NCI-H1694 (cell line): ENCODE data around the gene POLR3E.
"Not testable (repeated sequence)": the region's sequence is repeated elsewhere in the genome, so short reads cannot be mapped to it uniquely, and the experiment has no call there.

Source experiments
- DNase-seq: peaks from one replicate; lab custom pipeline; 2025; lab: John Stamatoyannopoulos, UW

The POLR3E gene

GRCh38 chr16:22335668-22336246, 38.5 kb downstream of the POLR3E start:
- DNase-seq, result no peak

GRCh38 chr16:22336581-22336980, 39.4 kb downstream of the POLR3E start:
- DNase-seq, result no peak

- no peak for DNase-seq
Measured at GRCh38 chr16:22337045-22337444, 39.8 kb downstream of the POLR3E start.

GRCh38 chr16:22337849-22338635, 40.8 kb downstream of the POLR3E start:
- no peak for DNase-seq

- DNase-seq, result no peak
Measured at GRCh38 chr16:22340945-22341344, 43.7 kb downstream of the POLR3E start.

- no peak for DNase-seq
Measured at GRCh38 chr16:22342082-22342481, 44.9 kb downstream of the POLR3E start.

- no peak for DNase-seq
Measured at GRCh38 chr16:22346483-22346882, 49.3 kb downstream of the POLR3E start.

GRCh38 chr16:22347100-22347820, 50.1 kb downstream of the POLR3E start:
- no peak for DNase-seq

GRCh38 chr16:22348291-22348690, 51.1 kb downstream of the POLR3E start:
- DNase-seq, result no peak

GRCh38 chr16:22351017-22351416, 53.8 kb downstream of the POLR3E start:
- DNase-seq, result not testable (repeated sequence)

- DNase-seq, result no peak
Measured at GRCh38 chr16:22352140-22352539, 54.9 kb downstream of the POLR3E start.

- DNase-seq, result no peak
Measured at GRCh38 chr16:22352723-22353122, 55.5 kb downstream of the POLR3E start.

GRCh38 chr16:22353191-22353919, 56.1 kb downstream of the POLR3E start:
- DNase-seq, result no peak

GRCh38 chr16:22353933-22354541, 56.8 kb downstream of the POLR3E start:
- DNase-seq, result no peak

- no peak for DNase-seq
Measured at GRCh38 chr16:22355487-22355908, 58.3 kb downstream of the POLR3E start.

- DNase-seq, result no peak
Measured at GRCh38 chr16:22356930-22357634, 59.9 kb downstream of the POLR3E start.

- no peak for DNase-seq
Measured at GRCh38 chr16:22357635-22357971, 60.4 kb downstream of the POLR3E start.

- DNase-seq, result no peak
Measured at GRCh38 chr16:22358000-22358399, 60.8 kb downstream of the POLR3E start.

GRCh38 chr16:22359679-22360078, 62.5 kb downstream of the POLR3E start:
- no peak for DNase-seq

- no peak for DNase-seq
Measured at GRCh38 chr16:22360963-22361659, 63.9 kb downstream of the POLR3E start.

GRCh38 chr16:22364241-22364640, 67.0 kb downstream of the POLR3E start:
- no peak for DNase-seq
